GM21447 (cell line): Measurements from ENCODE around the gene CLEC5A.
"Not testable (repeated sequence)": the region's sequence is repeated elsewhere in the genome, so short reads cannot be mapped to it uniquely, and the experiment has no call there.

ENCODE experiments used
- ATAC-seq: cut with Tn5 transposase; IDR thresholded peaks from one replicate; pipeline ENCODE4 v1.9.1; 2021; ENCODE audit not compliant: unreplicated experiment

CLEC5A gene

DNA sequence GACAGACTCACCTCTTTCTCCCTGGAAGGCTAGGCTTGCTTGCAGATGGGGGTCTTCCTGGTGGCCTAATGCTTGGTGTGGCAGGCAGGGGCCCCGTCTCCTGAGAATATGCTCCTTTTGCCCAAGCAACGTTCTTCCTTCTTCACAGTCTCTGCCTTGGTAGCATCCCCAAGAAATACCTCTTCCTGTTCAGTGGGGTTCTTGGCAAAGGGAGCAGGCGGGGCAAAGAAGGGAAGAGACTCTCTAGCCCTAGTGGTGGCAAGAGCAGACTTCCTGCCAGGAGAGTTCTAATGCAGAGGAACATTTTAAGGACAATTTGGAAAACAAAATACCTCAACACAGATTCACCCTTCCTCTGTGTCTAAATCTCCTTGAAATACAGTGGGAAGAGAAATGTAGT, at the start of gene CLEC5A:
Gene CLEC5A, minus strand, starts transcription at position 179 of the 400 bp plus-strand sequence. CDS start 682 bp downstream, outside the sequence.
- no peak for ATAC-seq

DNA sequence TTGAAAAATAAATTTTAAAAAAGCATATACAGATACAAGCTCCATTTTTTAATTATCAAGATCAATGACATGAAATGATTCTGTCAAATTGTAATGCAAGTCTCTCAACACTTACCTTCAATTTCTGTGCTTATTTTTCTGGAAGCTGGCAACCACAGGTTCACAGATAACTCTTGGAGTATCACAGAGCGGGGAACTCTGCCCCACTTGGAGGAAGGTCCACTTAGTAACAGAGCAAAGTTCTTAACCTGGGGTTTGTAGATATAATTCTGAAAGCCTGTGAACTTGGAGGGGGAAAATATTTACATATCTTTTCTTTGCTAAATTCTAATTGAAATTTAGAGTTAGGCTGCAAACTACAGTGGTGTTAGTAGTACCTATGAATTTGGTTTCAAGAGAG, 46.6 kb upstream of the CLEC5A start:
- no peak for ATAC-seq

DNA sequence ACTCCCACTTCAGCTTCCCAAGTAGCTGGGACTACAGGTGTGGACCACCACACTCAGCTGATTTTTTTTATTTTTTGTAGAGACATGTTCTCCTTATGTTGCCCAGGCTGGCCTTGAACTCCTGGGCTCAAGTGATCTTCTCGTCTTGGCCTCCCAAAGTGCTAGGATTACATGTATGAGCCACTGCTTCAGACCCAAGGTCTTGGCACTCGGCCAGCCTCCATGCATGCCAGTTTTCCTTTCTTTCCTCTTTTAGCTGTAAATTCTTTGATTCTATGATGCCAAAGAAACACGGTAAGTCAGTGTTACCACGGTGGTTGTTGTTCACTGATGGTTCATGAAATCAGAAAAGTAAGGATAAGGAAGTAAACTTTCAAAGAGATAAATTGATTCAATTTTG, 45.9 kb upstream of the CLEC5A start:
- ATAC-seq: no peak

DNA sequence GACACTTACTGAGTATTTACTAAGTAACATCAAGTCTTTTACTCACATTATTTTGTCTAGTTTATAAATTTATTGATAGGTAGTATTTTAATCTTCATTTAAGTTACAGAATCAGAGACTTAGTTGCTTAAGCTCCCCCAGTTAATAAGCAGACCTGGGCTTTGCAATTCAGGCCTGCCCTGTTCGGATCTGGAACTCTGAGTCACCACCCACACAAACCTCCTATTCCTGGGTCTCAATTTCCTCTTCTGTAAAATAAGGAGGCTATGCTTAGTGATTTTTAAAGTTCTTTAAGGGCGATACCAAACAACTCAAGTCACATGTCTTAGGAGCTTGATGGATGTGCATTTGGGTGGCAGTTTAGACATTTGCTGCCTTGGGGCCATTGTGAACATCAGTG, 45.4 kb upstream of the CLEC5A start:
- ATAC-seq: no peak

DNA sequence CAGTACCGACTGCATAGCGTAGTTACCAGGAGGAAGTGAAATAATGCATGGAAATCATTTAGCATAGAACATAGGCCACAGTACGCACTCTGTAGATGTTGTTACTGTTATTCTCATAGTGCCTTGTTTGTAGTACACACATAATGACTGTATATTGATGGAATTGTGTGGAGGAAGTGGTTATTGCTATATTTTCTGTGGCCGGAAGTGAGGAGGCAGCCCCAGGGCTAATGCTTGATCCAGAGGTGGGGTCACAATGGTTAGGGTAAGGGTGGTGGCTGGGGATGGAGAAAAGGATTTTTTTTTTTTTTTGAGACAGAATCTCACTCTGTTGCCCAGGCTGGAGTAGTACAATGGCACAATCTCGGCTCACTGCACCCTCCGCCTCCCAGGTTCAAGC, 44.4 kb upstream of the CLEC5A start:
- ATAC-seq: no peak

DNA sequence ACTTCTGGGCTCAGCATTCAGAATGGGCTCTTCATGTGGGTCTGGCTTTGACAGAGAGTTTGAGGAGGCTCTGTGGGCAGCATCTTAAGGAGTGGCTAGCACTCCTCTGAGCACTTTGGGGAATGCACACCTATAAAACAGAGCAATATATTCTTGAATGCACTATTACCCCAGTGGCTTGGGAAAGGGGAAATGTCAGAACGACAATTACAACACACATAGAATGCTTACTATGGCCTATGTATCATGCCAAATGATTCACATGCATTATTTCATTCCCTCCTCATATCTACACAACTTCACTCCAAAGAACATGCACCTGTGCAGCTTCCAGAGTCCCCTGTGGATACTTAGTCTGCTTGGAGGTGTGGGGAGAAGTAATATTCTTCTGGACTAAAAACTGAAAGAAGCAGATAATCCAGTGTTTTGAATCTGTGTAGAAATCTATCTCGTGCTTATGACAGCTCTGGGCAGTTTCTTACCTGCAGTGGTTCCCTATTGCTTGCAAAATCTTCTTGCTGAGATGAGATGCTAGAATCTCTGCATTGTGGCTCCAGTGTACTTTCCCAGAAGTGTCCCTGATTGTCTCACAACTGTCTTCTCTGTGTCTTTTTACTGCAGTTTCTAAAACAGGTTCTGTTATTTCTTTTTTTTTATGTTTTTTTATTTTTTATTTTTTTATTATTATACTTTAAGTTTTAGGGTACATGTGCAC, 43.4 kb upstream of the CLEC5A start:
- no peak for ATAC-seq

DNA sequence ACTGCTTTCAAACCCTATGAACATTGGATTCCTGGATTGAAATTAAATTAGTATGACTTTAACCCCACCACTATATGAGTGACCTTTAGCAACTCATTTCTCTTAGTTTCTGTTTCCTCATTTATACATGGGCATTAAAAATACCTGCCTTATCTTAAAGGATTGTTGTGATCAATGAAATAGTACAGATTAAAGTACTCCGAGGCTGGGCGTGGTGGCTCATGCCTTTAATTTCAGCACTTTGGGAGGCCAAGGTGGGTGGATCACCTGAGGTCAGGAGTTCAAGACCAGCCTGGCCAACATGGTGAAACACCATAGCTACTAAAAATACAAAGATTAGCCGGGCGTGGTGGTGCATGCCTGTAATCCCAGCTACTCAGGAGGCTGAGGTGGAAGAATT, 41.0 kb upstream of the CLEC5A start:
- not testable (repeated sequence) for ATAC-seq

DNA sequence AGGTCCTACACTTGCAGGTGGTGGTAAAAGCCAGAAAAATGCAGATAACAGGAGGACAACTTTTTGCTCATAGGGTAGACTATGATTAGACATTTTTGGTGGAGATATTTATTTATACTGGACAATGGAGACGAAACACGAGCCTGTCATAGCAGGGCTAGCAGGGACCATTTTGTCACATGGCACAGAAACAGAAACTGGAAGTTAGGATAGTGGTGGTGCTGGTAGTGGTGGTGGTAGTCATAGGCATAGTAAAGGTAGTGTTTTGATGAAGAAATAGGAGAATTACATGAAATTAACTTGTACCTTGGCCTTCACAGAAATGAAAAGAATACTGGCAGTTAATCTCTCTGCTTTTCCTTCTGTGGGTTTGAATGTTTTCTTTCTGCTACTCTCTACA, 40.1 kb upstream of the CLEC5A start:
- ATAC-seq: no peak

DNA sequence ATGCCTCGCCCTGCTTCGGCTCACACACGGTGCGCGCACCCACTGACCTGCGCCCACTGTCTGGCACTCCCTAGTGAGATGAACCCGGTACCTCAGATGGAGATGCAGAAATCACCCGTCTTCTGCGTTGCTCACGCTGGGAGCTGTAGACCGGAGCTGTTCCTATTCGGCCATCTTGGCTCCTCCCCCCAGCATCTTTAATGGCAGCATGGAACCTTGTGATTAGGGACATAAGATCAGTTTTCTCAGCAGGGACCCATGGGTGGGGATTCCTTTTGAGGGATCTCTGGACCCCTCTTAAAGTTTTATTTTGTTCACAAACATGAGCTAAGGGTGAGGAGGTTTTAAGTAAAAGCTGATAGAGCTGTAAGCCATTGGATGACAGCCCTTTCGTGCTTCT, 39.2 kb upstream of the CLEC5A start:
- not testable (repeated sequence) for ATAC-seq

DNA sequence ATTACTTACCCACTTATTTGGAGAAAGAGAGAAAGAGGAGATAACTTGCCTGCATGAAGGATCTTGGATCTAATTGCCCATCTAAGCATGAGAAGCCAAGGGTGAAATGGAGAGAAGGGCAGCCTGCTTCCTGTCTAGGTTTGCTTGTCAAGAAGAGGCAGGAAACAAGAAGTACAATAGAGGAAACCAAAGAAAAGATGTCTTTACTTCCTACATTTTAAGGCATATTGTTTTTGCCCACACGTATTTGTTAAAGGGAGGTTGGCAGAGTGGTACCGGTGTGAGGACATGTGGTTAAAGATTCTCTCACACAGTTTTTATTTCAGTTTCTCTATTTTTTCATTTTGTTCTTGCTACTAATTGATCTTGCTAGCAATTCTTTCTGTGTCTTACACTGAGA, 32.8 kb upstream of the CLEC5A start:
- no peak for ATAC-seq

DNA sequence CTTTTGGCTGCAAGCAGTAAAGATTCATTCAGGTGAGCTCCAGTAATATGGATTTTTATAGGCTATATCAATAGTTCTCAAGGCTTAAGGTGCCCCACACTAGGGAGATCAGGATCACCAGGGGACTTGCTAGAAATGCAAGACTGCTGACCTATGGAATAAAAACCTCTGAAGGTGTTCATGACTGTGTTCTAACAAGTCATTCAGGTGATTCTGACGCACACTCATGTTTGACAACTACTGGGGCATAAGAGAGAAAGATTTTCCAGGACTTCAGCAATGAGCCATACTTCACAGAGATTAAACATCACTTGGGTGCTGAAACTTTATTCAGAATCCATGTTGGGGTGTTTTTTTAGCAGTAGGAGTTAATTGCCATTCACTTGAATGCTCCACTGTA, 31.6 kb upstream of the CLEC5A start:
- no peak for ATAC-seq

DNA sequence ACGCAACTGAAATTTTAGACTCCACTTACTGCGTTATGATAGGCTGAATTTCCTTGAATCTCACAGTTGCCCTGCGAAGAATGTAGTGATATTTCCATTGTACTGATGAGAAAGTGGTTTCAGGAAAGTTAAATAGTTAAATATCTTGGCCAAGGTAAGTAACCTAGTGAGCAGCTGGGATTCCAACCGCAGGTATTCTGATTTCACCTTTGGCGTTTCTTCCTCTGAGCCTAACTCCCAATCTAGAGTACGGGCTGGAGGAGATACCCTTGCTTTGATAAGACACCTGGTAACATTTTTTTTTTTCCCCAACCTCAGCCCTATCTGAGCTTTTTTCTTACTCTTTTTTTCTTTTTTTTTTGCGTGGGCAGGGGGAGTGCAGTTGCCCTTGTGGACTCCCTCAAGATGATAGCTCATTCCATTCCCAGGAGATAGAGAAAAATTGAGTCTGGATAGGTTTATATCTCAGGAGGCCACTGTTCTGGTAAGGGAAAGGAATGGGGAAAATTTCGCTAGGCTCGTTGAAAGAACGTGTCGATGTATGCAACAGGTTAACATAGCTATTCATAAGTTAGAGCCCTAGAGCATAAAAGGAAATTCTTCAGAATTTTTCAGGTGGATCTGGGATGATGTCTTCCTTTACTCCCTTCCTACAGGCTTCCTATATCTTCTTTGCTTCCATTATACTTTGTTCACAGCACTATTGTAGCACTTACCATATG, 29.9 kb upstream of the CLEC5A start:
- ATAC-seq: no peak

DNA sequence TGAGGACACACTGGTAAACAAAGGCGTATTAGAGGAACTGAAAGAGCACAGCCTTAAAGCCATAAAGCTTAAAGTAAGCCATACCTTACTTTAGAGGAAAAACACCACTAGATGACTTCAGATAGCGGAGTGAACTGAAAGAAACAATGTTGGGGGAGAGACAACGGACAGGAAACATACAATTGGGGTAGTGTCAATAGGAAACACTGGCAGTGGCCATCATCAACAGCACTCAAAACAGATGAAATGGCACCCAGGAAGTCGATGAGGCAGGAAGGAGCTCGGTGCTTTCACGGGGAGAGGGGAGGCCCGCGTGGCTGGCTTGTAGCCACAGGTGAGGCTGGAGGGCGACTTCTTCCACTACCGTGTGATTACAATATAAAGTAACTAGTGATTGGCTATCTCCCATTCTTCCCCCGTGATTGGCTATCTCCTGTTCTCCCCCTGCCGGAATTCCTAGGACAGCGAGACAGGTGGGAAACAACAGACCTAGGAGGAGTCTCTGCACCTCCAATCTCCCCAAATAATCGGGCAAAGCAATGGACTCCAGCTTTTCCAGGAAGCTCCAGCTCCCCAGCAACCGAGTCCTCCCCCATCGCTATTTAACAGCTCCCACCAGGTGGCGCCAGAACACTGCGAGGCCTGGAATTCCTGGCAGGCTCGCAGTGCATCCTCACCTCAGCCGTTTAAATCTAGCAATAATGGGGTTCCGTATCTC, 29.2 kb upstream of the CLEC5A start:
- ATAC-seq: peak; percentile 77

DNA sequence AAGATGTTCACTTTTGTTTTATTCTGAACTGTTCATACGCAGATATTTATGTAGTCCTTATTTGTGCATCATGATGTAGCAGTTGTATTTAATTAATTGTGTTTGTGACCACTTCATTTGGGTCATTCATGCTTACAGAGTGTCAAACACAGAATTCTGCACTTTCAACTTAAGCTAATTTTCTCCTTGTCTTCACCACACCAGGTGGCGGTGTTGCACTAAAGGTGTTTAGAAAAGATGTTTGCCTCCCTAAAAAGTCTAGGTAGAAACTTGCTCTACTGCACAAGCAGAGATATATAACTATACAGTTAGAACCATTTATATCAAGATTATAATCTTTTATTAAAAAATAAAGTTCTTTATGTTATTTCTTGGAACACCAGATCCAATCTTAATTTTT, 28.1 kb upstream of the CLEC5A start:
- no peak for ATAC-seq

DNA sequence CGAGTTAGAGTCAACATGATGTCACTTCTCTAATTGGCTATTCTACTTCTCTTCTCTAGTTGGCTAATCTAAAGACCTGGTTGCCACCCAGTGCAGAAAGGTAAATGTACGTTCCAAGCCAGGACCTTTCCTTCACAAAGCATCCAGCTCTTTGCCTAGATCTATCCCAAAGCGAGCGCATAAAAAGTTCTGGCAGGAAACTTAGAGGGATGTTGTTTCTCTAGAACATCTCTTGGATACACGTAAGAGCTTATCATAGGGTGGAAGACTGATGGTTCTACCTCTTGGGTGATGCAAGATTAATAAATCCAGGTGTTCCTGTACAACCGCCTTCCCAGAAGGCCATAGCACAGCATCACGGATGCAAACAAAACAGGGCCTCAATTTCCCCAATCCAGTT, 26.9 kb upstream of the CLEC5A start, which contains the start of gene TAS2R38:
Gene TAS2R38, minus strand, starts transcription at position 101 of the 400 bp plus-strand sequence. Its CDS starts 84 bp downstream, at position 17.
- no peak for ATAC-seq

DNA sequence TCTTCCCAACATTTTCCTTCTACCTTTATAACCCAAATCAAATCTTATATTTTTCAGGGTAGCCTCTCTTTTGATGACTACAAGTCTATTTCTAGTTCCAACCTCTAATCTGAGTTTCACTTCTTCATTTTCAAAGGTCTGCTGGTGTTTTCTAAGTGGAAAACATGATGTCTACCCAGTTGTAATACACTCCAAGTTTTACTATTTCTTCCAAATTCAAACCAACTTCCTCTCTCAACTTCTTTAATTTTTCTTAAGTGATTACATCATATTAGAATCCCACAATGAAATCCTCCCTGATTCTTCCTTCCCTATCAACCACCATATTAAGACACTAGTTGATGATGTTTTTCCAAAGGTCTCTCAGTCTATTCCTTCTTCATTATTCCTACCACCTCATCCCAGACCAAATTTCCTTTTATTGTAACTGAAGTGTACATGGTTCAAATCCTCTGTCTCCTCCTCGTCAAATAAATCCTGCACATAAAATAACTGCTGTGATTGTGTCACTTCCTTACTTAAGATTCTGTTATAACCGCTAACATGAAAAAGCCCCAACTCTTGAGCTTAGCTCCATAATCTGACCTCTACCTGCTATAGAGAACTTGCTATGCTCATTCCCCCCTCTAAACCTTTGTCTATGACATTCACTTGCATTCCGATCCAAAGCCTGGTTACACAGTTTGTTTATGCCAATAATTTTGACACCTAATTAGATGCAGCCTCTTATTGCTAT, 14.1 kb upstream of the CLEC5A start:
- peak; percentile 92 for ATAC-seq

DNA sequence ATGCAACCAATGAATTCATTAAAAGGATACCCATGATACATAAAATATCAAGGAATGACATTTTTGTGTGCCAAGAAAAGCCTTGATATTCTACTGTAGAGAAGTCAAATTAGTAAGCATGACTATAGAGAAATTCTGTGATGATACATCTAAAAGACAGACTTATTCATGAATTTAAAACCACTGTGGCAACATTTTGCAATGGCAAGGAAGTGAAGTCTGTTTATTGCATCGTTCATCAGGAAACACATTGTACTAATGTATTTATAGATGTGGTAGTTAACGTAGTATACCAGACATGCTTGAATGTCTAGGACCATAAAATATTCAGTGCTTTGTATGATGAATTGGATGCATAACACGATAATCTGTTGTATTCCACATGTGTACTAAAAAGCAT, 9.3 kb upstream of the CLEC5A start:
- no peak for ATAC-seq

DNA sequence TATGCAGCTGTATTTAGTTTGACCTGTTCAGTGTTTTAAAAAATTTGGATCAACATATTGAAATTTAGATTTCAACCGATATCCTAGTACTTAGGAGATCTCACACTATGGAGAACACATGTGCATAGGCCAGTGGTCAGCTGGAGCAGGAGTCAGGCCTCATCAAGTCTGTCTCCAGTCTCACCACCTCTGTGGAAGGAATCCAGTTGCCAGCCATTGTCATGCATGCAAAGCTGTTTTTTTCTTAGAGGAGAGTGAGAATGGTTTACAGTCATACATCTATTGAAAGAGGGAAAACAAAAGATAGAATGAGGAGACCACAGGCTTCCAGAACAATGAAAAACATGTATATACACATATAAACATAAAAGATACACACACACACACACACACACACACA, 7.6 kb upstream of the CLEC5A start:
- ATAC-seq: no peak

DNA sequence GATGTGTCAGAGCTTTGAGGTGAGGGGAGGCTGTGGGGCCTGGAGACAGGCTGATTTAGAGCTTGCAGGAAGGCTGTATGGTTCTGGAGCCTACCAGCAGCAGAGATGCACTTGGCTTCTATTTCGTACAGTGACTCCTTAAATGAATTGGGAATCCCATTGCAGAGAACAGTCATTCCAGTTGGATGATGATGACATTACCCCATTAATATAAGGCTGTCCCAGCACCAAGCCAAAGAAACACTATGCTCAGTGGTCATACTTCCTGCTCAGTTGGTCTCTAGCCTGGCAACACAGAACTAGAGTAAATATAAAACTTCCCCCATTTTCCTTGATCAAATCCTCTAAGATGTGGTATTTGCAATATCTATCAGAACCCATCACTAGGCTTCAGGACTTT, 5.7 kb upstream of the CLEC5A start:
- no peak for ATAC-seq

DNA sequence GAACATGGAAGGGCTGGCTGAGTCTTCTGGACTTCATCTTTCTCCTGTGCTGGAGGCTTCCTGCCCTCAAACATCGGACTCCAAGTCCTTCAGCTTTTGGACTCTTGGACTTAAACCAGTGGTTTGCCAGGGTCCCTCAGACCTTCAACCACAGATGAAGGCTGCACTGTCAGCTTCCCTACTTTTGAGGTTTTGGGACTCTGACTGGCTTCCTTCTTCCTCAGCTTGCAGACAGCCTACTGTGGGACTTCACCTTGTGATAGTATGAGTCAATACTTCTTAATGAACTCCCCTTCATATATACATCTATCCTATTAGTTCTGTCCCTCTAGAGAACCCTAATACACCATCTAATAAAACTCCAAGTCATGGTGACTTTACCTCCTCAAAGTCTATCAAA, 4.0 kb upstream of the CLEC5A start:
- ATAC-seq: no peak

DNA sequence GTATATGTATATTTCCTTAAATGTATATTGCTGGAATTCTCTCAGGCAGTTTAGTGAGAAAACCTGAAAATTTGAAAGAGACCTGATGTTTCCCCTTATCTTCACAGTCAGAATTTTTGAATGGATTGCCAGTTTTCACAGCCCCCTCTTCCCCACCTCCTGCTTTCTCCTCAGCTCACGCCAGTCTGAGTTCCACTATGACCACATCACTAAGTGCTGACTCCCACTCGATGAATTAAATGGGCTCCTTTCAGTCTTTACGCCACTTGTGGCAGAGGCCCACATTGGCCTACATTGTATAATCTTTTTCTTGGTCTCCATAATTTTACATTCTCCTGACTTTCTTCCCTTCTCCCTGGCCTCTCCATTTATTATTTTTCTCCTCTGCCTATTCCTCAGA, 3.1 kb upstream of the CLEC5A start:
- no peak for ATAC-seq
